GM18505 (cell line): ENCODE results near the gene USP24.
A peak's percentile ranks its signal among the peaks of the same experiment; 100 is the strongest.

Source experiments
- ATAC-seq: cut with Tn5 transposase; IDR thresholded peaks from one replicate; pipeline ENCODE4 v1.9.1; 2021; ENCODE audit not compliant: unreplicated experiment
- POLR2A ChIP-seq: IDR thresholded peaks from 4 replicates; pipeline ENCODE4 v1.6.1; 2011; ENCODE audit warnings: borderline replicate concordance; ENCODE audit not compliant: insufficient read depth, insufficient read length; ENCODE audit errors: extremely low read depth

USP24 gene

DNA sequence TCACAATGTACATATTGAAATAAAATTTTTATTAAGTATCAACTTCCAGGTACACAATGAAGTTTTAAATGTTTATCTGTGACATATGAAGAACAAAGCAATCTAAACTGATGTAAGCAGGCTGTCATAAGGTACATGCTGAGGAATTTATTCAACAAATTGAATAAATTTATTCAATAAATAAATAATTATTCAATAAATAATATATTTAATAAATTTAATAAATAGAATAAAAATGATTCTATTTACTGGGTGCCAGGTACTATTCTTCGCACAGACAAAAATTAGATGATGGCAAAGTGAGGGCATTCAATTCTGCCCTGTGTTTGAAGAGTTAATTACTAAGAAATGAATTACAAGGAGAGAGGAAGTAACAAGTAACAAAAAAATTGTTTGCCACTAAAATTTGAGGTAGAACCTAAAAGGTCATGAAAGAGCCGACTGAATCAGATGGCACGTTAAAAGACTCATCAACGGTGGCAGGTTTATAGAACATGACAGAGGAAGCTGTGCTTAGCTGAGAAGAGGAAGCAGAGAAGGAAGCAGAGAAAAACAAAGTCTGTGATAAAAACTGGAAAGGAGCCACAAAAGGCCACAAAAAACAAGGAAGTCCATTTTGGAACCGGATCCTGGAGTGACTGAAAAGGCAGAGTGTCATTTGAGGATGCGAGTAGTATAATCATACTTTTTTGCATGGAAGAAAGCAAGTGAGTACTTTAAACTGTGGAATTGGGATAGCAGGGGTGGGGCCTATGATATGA is 2.2 kb upstream of the USP24 start:
- no peak for ATAC-seq
- no peak for TF ChIP-seq POLR2A

DNA sequence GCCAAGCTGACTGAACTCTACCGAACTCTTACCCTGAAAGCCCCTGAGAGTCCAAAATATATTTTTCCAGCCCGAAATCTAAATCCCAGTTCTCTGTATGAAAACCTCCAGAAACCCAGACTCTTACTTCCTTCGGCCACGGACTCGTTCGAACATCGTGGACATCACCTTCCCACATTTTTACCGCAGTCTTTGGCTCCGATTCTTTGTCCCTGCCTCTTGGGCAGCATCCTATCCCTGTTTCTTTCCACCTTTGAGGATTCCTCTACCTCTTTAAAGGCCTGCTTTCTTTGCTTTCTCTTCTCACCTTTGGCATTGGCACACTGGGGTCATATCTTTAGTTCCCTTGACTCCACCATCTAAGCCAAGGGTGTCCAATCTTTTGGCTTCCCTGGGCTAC is 932 bp upstream of the USP24 start:
- TF ChIP-seq POLR2A, result no peak

DNA sequence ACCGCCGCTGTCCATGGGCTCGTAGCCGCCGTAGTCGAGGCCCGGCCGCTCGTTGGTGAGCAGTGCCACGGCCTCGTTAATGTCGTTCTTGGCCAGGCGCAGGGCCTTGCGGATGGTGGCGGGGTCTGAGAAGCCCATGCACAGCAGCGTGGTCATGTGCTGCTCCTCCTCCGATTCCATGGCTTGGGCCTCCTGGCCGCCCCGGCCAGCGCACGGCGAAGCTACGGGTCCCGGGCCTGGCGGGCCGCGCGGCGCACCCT is 300 bp downstream of the USP24 start:
- peak; percentile 28 for ATAC-seq
- TF ChIP-seq POLR2A, result no peak

More for the DNA sequence above, 932 bp upstream of the USP24 start:
- no peak for ATAC-seq

DNA sequence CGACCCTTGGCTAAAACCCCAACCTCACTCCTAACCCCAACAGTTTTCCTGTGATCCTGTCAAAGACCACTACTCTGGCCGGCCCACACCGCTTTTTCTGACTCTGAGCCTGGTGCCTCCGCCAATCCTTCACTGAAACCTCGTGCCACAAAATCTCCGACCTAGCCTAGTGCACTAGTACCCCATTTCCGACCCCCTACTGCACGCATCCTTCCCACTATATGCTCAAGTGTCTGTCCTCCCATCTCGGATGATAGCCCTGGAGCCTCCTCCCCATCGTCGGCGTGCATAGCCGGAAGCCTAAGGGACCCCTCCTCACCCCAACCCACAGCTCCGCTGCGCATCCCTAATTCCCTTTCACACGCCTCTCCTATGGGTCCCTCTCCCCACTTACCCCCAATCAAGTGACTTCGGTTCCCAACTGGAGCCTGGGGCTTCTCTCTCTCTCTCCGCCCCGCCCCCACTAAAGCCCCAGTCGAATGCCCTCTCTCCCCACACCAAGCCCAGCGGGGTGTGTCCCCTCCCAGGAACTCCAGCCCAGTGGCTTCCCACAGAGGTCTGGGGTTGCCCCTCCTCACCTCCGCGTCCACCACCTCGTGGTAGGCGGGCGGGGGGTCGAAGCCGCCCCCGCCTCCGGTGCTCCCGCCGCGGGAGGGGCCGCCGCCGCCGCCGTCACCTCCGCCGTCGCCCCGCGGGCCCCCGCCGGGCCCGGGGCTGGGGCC is 791 bp downstream of the USP24 start:
- no peak for TF ChIP-seq POLR2A
- peak; percentile 31 for ATAC-seq

DNA sequence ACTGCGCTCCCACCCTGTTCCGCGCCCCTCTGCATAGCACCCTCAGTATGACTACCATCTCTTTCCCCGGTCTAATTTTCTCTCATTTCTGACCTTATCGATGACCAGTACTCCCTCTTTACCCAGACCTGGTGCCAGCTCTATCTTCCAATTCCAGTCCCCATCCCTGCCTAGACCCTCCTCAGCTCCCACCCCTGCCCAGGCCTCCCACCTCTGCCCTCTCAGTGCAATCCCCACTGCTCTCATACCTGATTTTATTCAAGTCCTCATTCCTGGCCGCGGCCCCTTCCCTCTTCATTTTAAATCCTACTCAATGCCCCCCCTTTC is 1.3 kb downstream of the USP24 start:
- no peak for ATAC-seq
- TF ChIP-seq POLR2A, result no peak

DNA sequence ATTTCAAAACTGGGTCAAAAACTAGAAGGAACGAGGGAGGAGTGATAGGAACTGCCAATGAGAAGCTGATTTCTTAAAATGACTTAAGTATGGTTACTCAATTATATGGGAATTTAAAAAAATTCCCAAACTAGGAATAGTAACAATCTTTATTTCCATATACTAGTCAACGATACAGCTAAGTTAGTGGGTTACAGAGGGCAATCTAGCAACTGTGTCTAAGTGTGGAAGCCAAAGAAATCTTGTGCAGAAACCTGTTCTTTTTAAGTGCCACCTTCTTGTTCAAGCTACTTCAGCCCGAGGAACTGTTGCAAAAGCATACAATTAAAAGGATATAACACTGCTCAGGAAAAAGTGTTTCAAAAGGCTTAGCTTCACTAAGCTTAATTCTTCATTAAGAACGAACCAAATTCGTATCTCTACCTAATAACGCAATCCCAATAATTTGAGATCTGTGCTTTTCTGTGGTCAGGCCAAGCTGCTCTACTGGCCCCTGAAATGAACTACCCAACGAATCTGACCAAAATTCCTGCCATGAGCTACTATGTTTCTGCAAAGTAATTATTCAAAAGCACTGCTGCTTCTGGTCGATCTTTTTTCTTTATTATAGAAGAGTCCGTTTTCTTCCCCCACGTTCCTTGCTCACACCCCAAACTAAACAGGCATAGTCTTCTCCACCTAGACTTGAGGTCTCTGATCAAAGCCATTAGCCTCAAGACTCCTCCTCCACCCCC is 1.8 kb downstream of the USP24 start:
- no peak for TF ChIP-seq POLR2A
- no peak for ATAC-seq

DNA sequence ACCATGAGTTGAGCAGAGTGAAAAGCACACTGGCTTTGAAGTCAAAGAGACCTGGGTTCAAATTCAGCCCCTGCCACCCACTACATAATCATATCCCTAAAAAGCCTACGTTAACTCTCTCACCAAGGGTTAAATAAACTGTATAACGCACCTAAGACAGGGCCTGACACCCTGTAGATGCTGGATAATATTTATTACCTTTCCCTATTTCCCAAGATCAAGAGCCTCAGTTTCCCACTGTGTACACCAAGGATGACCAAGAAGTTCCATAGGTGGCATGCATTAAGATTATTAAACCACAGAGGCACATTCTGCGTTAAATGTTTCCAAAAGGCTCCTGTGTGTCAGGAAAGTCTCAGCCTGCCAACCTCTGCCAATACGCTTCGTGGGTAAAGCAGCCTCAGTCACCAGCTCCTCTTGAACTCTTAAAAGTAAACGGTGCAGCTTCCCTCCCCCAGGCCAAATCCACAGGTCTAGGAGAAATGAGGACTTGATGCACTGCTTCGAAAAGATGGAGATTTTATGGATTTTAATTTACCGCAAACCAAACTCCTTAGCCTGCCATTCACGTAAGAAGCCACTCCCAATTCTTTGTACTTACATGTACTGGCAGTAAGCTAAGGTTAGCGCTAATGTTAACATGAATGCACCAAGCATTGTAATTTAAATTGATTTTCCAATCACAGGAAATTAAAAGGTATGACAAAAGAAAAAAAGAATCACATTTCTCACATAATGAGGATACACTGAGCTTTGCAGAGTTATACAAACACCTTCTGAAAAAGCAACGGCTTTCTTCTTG is 2.6 kb downstream of the USP24 start:
- no peak for ATAC-seq
- TF ChIP-seq POLR2A, result no peak

DNA sequence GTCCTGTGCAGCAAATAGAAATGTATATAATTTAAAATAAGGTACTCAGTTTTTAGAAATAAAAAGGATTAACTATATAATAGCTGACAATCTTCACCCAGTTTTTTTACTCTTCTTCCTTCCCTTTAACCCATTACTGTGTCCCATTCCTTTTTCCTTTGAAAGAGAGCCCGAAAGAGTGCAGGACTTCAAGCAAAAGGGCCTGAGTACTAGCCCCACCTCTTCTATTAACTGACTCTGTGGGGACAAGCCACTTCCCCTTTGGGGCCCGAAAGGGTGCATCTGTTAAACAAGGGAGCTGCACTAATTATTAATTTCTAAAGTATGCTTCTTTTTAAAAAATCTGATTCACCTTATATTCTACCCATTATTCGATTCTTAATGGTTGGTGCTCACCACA is 3.3 kb downstream of the USP24 start:
- no peak for ATAC-seq
- TF ChIP-seq POLR2A, result no peak

DNA sequence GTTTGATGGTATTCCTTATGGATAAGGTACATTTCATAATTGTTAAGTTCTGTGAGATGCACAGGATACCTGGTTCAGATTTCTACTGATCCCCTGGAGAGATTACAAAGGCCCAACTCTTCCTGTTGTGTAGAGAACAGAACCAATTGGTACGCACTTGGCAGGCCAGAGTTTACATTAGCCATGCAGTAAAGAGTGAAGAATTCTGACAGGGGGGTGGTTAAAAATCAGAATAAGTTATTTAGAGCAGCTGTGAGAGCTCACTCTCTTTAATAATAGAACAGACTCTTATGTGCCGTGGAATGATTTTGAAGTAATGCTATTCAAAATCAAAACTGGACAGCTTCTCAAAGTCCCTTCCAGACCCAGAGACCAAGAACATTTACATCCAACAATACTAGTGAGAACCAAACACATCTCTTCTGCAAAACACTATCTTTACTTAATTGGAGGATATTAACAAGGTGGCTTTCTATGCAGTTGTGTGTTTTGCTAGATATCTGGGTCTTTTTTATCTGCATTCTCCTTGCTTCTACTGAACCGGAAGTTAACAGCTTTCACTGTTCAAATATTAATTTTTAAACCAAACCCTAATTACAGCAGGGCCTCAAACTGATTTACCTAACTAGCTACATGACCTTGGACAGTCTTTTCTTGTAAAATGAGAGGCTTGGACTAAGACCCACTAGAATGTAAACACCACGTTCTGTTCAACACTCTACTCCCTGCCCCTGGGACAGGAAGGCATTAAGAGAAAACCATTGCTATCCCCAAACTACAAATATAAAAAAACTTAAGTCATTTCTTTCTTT is 4.0 kb downstream of the USP24 start:
- no peak for TF ChIP-seq POLR2A
- ATAC-seq, result no peak

DNA sequence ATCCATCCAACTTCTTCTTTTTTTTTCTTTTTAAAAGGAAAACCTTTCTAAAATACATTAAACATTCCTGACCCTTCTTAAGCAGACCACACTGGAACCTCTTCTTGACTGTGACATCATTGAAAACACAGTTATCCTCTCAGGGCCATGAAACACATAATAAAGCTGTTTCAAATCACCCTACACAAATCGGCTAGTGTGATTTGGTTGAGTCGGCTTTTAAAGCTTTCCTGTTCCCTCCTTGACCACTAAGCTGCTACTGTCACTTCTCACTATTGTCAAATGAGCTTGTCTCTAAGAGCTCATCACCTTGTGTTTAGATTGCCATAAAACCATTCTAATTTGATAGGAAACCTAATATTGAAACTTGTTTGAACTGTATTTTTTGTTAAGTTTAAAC is 5.9 kb downstream of the USP24 start:
- ATAC-seq, result no peak
- no peak for TF ChIP-seq POLR2A

DNA sequence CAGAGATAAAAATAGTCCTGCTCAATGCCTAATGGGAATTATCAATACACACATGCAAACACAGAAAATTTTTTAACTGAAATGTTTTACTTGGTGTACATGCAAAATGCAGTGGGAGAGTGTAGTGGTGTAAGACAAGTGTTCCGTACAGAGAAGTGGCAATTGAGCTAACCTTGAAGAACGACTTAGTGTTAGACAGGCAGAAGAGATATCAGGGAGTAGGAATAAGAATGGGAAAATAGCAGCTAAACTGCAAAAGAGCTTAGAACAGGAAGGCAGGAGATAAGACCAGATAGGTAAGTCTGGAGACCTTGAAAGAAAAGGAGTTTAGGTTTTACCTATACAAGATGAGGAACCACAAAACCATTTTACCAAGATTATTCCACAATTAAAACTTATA is 9.0 kb downstream of the USP24 start:
- no peak for ATAC-seq
- TF ChIP-seq POLR2A, result no peak

DNA sequence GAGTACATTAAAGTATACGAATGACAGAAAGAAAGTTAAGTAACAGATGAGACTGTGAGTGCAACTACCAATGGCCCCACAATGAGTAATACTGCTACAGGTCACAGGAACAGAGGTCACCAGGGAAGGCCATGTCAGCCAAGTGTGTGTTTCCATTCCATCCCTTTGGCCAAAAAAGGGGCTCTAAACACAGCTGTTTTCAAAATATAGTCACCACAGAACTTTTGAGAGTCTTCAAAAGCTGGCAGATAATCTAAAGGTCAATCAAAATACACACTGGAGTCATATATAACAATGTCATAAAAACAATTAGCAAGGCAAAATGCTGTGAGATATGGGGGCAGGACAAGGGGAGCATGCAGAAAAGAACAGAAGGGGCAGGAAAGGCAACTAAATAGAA is 10.2 kb downstream of the USP24 start:
- TF ChIP-seq POLR2A, result no peak
- ATAC-seq, result peak; percentile 60
